ENCODE data around the gene PNPLA3. TPM values are rescaled to one million over a fixed set of nuclear protein-coding genes. Genes with fewer than 3 reads are reported as not detected.

Gene PNPLA3
- total RNA-seq, 1 experiment from 2014 or later = 4.9 TPM

DNA sequence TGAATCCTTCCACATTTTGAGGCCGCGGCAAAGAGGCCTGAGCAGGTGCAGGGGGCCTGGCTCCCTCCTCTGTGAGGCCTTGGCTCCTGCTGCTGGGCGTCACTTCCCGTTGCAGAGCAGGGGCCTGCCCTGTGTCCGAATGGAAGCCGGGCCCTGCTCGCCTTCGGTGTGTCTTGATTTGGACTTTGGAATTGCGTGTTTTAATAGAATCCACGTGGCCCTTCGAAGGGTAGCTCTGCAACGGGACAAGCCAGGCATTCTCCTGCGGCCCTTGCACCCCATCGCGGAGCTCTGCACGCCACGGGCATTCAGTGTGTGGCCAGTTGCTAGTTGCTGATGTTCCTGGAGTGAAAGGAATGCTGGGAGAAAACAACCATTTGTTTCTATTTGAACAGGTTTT lies 57.4 kb downstream of the PNPLA3 start:
- no peaks in the 10 kb centered on the region for H3K27me3 ChIP-seq (ENCODE audit: control insufficient read depth, insufficient read depth, low read length)
- no peak overlapping the region for H3K4me3 ChIP-seq (ENCODE audit: low read depth in 2 of 2, low read length in 2 of 2)
- in situ Hi-C loops (cut with HindIII; ENCODE audit: low pct_unique_long_range_greater_than_20kb, low sequenced_read_pairs) = no loop called here
- no peaks in the 10 kb centered on the region for H3K4me1 ChIP-seq (ENCODE audit: control insufficient read depth, insufficient read depth, low read length)
- POLR2A ChIA-PET = no interaction called here
- intact Hi-C loops (cut with micrococcal nuclease; ENCODE audit: unreplicated experiment) = no loop called here
- no peaks in the 10 kb centered on the region for H3K9me3 ChIP-seq (ENCODE audit: control insufficient read depth, insufficient read depth, low read depth, low read length)
- BruUV-seq (replicated peaks) = no TSS peak
- CTCF ChIA-PET = no interaction called here
- TF ChIP-seq SIN3A (IDR thresholded peaks at IDR 0.05; ENCODE audit: borderline replicate concordance, insufficient read depth, low read depth, low read length) = no peak
- TF ChIP-seq, protein P1, sequence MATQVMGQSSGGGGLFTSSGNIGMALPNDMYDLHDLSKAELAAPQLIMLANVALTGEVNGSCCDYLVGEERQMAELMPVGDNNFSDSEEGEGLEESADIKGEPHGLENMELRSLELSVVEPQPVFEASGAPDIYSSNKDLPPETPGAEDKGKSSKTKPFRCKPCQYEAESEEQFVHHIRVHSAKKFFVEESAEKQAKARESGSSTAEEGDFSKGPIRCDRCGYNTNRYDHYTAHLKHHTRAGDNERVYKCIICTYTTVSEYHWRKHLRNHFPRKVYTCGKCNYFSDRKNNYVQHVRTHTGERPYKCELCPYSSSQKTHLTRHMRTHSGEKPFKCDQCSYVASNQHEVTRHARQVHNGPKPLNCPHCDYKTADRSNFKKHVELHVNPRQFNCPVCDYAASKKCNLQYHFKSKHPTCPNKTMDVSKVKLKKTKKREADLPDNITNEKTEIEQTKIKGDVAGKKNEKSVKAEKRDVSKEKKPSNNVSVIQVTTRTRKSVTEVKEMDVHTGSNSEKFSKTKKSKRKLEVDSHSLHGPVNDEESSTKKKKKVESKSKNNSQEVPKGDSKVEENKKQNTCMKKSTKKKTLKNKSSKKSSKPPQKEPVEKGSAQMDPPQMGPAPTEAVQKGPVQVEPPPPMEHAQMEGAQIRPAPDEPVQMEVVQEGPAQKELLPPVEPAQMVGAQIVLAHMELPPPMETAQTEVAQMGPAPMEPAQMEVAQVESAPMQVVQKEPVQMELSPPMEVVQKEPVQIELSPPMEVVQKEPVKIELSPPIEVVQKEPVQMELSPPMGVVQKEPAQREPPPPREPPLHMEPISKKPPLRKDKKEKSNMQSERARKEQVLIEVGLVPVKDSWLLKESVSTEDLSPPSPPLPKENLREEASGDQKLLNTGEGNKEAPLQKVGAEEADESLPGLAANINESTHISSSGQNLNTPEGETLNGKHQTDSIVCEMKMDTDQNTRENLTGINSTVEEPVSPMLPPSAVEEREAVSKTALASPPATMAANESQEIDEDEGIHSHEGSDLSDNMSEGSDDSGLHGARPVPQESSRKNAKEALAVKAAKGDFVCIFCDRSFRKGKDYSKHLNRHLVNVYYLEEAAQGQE (IDR thresholded peaks at IDR 0.05; ENCODE audit: insufficient read depth in 1 of 2, low read depth in 2 of 2, low read length in 1 of 2) = no peak
- no peak for TF ChIP-seq TCF7L2 (IDR thresholded peaks at IDR 0.05; ENCODE audit: low read depth, low read length)
- TF ChIP-seq, protein P2, sequence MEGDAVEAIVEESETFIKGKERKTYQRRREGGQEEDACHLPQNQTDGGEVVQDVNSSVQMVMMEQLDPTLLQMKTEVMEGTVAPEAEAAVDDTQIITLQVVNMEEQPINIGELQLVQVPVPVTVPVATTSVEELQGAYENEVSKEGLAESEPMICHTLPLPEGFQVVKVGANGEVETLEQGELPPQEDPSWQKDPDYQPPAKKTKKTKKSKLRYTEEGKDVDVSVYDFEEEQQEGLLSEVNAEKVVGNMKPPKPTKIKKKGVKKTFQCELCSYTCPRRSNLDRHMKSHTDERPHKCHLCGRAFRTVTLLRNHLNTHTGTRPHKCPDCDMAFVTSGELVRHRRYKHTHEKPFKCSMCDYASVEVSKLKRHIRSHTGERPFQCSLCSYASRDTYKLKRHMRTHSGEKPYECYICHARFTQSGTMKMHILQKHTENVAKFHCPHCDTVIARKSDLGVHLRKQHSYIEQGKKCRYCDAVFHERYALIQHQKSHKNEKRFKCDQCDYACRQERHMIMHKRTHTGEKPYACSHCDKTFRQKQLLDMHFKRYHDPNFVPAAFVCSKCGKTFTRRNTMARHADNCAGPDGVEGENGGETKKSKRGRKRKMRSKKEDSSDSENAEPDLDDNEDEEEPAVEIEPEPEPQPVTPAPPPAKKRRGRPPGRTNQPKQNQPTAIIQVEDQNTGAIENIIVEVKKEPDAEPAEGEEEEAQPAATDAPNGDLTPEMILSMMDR (IDR thresholded peaks at IDR 0.05) = no peak
- no peak for TF ChIP-seq POLR2AphosphoS5 (IDR thresholded peaks at IDR 0.05; ENCODE audit: low read depth, low read length)
- ATAC-seq (no peak), DNase-seq (ENCODE audit: low read depth, low spot score) (no peak)
- H3K27ac ChIP-seq (ENCODE audit: low read length) = no peak overlapping the region
- H3K36me3 ChIP-seq (ENCODE audit: control insufficient read depth, insufficient read depth, low read length) = peaks cover 9% of the 10 kb centered on the region

DNA sequence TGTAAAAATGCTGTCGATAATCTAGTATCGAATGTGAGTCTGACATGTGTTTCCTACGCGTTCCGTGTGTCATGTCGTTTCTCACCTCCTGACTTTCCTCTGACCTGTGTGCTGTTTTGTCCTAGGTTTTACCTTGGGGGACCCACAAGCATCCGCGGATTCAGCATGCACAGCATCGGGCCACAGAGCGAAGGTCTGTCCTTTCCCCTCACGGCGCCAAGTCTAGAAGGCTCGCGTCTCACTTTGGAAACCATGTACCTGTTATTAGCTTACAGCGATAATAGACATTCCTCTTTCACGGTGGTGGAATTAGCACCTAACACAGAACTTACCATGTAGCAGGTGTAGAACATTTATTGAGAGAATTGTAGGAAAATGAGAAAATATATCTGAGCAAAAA lies 60.2 kb downstream of the PNPLA3 start:
- DNase-seq (ENCODE audit: low read depth, low spot score) = no peak
- Histone ChIP-seq H3K4me3 (ENCODE audit: low read depth in 2 of 2, low read length in 2 of 2) (no peak overlapping the region), H3K27me3 (ENCODE audit: control insufficient read depth, insufficient read depth, low read length) (no peaks in the 10 kb centered on the region), H3K27ac (ENCODE audit: low read length) (no peak overlapping the region), H3K4me1 (ENCODE audit: control insufficient read depth, insufficient read depth, low read length) (no peaks in the 10 kb centered on the region), H3K9me3 (ENCODE audit: control insufficient read depth, insufficient read depth, low read depth, low read length) (no peaks in the 10 kb centered on the region), H3K36me3 (ENCODE audit: control insufficient read depth, insufficient read depth, low read length) (peaks cover 6% of the 10 kb centered on the region)
- in situ Hi-C loops (cut with HindIII; ENCODE audit: low pct_unique_long_range_greater_than_20kb, low sequenced_read_pairs) (no loop called here), intact Hi-C loops (cut with micrococcal nuclease; ENCODE audit: unreplicated experiment) (no loop called here)
- BruUV-seq (replicated peaks) = no TSS peak
- POLR2A ChIA-PET = no interaction called here
- CTCF ChIA-PET = interaction anchor here (0.6 kb wide), 1 partner anchor 683 kb away, joined by 4 read pairs; no protein-coding TSS in a partner anchor
- TF ChIP-seq TCF7L2 (IDR thresholded peaks at IDR 0.05; ENCODE audit: low read depth, low read length) (no peak), SIN3A (IDR thresholded peaks at IDR 0.05; ENCODE audit: borderline replicate concordance, insufficient read depth, low read depth, low read length) (no peak), POLR2AphosphoS5 (IDR thresholded peaks at IDR 0.05; ENCODE audit: low read depth, low read length) (no peak)
- TF ChIP-seq, protein P1 (IDR thresholded peaks at IDR 0.05; ENCODE audit: insufficient read depth in 1 of 2, low read depth in 2 of 2, low read length in 1 of 2) = no peak
- TF ChIP-seq, protein P2 (IDR thresholded peaks at IDR 0.05) = no peak
- ATAC-seq = no peak

Data from Panc1 (cell line).